ENCODE measurements around the gene MRPL16. TPM values are rescaled to one million over a fixed set of nuclear protein-coding genes. Genes with fewer than 3 reads are reported as not detected.

Gene MRPL16
- 52.3 and 52.4 TPM in 2 replicates for total RNA-seq

DNA sequence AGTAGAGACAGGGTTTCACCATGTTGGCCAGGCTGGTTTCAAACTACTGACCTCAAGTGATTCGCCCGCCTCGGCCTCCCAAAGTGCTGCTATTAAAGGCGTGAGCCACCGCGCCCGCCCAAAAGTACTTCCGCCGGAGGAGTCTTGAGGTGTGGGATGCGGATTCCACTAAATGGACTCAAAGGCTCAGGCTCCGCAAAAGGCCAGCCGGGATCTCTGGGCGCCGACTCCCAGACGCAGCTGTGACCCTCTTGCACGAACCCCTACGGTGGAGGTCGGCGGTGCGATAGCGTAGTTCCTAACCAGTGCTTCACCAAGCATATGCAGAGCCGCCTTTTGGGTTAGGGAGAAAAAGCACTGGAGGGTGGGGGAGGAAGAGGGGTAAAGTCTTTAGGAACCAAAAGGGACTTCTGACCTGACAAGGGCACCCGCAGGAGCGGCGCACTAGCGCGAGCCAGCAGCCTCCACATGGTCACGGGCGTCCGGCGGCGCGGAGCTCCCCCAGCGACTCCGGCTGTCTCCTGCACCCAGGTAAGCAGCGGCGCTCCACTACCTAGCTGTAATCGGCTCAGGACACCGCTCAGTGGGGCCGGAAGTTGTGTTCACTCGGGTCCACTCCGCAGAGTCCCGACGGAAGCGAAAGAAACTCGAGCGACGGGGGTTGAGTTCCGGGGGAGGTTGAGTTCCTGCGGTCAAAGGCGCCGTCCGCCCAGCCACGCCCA lies at the start of gene MRPL16:
Gene MRPL16, minus strand, starts transcription at position 590 of the 722 bp plus-strand sequence. Its CDS starts 120 bp downstream, at position 470.

DNA sequence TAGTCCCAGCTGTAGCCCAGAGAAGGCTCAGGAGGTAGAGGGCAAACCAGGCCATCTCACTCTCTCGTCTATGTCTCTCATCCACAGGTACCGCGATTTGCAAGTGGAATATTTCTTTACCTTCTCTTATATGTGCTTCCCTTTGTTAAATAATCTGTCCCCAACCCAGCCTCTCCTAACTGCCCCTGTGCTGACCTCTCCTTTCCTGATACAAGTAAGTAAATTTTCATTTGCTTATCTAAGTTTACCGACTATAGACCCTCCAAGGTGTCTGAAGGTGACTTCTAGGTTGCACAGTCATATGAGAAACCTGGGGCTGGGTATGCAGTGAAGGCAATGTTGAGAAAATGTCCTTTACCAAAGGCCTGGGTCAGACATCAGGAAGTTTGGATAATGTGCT lies 34.8 kb upstream of the MRPL16 start, which contains the start of gene CBLIF:
Gene CBLIF, minus strand, starts transcription at position 101 of the 400 bp plus-strand sequence. Its CDS starts 46 bp downstream, at position 55.

Other genes starting within 250 kb of the MRPL16 start
- 43.1 and 45.8 TPM in 2 replicates for gene OSBP, start 195.0 kb downstream of the MRPL16 start, total RNA-seq
- 17.2 and 21.5 TPM in 2 replicates for gene PATL1, start 141.7 kb downstream of the MRPL16 start, total RNA-seq
- not detected in 2 replicates for gene OR10V1, start 96.9 kb downstream of the MRPL16 start, total RNA-seq
- 50.3 and 58.0 TPM in 2 replicates for gene STX3, start 55.4 kb downstream of the MRPL16 start, total RNA-seq
- not detected in 2 replicates for gene CBLIF, start 34.7 kb upstream of the MRPL16 start, total RNA-seq
- gene TCN1, start 55.7 kb upstream of the MRPL16 start, total RNA-seq: not detected in 2 replicates
- not detected in 2 replicates for gene OOSP3, start 68.0 kb upstream of the MRPL16 start, total RNA-seq
- gene OOSP1, start 127.7 kb upstream of the MRPL16 start, total RNA-seq: not detected in 2 replicates
- not detected in 2 replicates for gene OOSP4A, start 153.3 kb upstream of the MRPL16 start, total RNA-seq
- gene OOSP4B, start 206.4 kb upstream of the MRPL16 start, total RNA-seq: not detected in 2 replicates
- not detected in 2 replicates for gene OOSP2, start 229.6 kb upstream of the MRPL16 start, total RNA-seq
- gene MS4A3, start 245.9 kb upstream of the MRPL16 start, total RNA-seq: not detected in 2 replicates